ENCODE results near the gene RNPEP.
"Not testable (repeated sequence)": the region's sequence is repeated elsewhere in the genome, so short reads cannot be mapped to it uniquely, and the experiment has no call there.

The RNPEP gene

DNA sequence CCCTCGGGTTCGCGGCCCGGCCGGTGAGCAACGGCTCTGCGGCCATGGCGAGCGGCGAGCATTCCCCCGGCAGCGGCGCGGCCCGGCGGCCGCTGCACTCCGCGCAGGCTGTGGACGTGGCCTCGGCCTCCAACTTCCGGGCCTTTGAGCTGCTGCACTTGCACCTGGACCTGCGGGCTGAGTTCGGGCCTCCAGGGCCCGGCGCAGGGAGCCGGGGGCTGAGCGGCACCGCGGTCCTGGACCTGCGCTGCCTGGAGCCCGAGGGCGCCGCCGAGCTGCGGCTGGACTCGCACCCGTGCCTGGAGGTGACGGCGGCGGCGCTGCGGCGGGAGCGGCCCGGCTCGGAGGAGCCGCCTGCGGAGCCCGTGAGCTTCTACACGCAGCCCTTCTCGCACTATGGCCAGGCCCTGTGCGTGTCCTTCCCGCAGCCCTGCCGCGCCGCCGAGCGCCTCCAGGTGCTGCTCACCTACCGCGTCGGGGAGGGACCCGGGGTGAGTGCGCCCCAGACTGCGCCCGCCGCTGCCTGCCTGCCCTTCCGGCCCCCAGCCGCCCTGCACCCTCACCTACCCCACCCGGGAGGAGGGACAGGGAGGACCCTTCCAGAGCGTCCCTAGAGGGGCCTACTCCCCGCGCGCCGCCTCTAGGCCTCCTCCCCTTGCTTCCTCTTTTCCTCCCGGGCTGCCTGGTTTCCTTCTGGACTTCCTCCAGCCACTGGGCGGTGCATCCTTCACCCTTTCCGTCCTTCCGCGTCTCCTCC is at the start of gene RNPEP:
TSS of gene RNPEP (plus strand) at position 26 of the 757 bp plus-strand sequence. CDS start at position 45, 19 bp downstream.
- peak; percentile 47 for DNase-seq

DNA sequence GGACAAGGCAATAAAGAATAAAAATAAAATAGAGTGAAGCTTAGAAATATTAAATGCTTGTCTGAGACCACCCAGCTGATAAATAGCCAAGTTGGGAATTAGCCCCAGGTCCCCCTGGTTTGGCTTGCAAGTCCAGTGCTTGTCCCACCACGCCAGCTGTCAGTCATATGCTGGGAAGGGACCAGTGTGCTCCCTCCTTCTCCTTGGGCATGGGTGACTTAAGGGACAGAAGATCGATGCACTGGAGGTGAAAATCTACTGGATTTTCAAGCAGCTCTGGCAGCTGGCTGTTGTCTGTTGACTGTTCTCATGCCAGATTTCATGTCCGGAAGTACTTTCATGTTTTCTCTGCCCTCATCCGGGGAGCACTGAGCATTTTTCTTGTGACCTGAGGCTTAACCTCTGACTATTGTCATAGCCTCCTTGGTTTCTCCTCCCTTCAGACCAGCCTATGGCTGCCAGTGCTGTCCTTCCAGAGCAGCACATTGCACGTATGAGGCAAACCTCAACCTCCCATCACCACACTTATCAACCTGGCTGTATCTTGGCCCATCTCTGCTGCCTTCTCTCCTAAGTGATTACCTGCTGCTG is 48.5 kb upstream of the RNPEP start:
- no peak for DNase-seq

DNA sequence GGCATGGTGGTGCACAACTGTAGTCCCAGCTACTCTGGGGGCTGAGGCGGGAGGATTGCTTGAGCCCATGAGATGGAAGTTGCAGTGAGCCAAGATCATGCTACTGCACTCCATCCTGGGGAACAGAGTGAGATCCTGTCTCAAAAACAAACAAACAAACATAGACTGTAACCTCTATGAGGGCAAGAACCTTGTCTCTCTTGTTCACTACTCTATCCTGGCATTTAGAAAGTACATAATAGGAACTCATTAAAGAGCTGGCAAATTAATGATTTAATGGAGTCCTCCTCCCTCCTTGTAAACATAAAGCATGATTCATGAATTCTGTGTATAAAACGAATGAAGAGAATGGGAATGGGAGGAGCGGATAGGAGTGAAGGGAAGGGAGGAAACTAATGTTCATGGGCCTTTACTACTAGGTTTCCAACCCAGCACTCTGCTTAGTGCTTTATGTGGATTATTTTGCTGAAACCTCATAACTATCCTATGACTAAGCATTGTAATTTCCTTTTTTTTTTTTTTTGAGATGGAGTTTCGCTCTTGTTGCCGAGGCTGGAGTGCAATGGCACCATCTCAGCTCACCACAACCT is 44.7 kb upstream of the RNPEP start:
- no peak for DNase-seq

DNA sequence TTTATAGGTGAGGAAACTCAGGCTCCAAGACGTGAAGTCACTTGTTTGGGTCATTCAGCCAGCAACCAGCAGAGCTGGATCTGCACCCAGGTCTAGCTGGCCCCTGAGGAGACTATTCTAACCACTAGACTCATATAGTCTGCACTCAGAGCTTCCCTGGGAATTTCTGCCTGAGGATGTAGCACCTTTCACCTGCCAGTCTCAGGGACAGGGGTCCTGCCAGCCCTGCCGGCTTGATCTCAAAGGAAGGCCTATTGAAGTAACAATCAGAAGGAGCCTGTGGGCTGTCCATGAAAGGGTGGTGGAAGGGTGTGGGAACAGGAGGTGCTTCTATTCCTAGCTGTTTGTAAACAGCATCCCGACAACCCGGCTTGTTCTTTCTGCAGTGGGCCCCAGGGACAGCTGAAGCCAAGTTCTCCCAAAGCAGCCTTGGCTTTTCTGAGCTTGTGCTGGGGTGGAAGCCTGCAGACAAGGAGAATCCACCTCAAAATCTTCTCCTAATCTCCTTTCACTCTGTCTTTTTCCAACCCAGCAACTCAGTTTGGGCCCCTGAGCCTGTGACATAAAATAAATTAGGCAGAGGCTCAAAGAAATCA is 43.9 kb upstream of the RNPEP start:
- DNase-seq: no peak

DNA sequence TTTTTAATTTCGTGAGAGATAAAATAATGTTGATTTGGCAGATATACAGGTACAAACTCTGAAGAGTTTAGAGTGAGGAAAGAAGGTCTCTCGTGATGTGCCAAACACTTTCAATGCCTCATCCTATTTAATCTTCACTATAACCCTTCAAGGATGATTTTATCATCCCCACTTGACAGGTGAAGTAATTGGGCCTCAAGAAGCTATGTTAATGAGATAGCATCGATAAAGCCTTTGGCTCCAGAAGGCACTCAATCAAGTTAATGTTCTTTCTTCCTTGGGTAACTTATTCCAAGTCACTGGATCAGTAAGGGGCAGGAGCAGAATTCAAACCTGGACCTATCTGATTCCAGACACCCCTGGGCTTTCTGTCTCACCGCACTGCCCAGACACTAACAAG is 43.3 kb upstream of the RNPEP start:
- DNase-seq: no peak

DNA sequence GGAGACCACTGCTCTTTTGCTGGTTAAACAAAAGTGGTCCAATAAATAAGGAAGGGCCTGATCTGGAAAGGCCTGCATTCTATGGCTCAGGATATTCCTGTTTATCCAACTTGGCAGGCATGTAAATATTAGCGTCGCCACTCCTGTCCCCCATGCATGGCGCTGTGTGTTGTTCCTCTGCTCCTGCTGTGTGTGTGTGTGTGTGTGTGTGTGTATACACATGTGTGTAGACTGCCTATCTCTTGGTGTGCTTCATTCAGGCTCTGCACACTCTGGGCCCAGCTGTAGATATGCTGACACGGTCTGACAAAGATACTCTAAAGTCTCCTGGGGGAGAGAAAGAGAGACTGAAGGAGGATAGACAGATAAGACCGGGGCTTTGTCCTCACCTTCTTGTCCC is 42.9 kb upstream of the RNPEP start:
- DNase-seq: no peak

- DNase-seq: not testable (repeated sequence)
These were observed 42.1 kb upstream of the RNPEP start for GRCh38 chr1:201940316-201940715.

- DNase-seq: no peak
These were observed 40.9 kb upstream of the RNPEP start for GRCh38 chr1:201941420-201942128.

GRCh38 chr1:201942129-201942495 is 40.3 kb upstream of the RNPEP start:
- no peak for DNase-seq

DNA sequence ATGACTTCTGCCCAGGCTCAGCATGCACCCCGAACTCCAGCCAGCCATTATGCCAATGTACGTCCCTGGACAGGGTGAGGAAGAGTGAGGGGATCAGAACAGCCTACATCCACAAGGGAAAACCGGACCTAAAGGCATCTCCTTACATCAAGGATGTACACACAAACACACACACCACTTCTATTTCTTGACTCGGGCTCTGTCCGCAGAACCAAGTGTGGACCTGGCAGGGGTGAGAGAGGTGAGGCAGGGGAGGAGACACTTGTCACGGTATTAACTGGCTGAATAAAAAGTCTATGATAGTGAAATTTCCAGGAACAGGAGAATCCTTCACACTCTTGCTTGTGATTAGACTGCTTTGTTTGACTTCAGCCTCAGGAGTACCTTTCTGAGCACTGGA is 38.4 kb upstream of the RNPEP start:
- DNase-seq: no peak

- DNase-seq: no peak
These were observed 37.8 kb upstream of the RNPEP start for GRCh38 chr1:201944639-201945038.

- DNase-seq: no peak
These were observed 37.3 kb upstream of the RNPEP start for GRCh38 chr1:201945157-201945556.

DNA sequence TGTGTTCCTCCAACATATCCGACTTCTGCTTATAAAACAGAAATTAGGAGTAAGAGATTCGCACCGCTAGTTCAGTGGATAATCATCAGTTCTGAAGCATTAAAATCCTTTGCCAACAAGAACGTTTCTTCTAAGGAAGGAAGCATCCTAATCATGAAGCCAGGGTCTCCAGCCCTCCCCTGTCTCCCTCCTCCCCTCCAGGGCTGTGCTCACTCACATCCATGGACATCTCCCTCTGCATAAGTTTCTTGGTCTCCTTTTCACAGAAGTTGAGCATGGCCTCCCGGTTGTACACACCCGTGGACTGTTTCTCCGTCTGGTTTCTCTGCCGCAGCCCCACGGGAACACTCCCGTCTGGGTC is 36.6 kb upstream of the RNPEP start:
- DNase-seq: no peak

- DNase-seq: no peak
These were observed 36.1 kb upstream of the RNPEP start, which contains the start of gene LMOD1 for GRCh38 chr1:201946224-201946908. TSS of gene LMOD1 (minus strand) at chr1:201946548. CDS start at chr1:201946340, 208 bp downstream.

DNA sequence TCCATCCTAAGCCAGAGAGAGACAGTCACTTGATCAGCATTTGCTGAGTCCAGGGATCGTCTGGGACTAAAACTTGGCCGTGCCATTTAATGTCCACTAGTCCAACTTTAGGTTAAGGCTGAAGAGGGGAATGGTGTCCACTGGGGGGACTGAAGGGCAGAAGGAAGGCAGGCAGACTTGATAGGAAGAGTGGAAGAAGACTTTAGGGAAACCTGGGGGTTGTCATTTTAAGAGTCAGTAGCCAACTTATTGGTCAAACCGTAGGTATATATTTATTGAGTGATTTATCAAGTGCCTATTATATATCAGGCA is 34.8 kb upstream of the RNPEP start:
- no peak for DNase-seq

DNA sequence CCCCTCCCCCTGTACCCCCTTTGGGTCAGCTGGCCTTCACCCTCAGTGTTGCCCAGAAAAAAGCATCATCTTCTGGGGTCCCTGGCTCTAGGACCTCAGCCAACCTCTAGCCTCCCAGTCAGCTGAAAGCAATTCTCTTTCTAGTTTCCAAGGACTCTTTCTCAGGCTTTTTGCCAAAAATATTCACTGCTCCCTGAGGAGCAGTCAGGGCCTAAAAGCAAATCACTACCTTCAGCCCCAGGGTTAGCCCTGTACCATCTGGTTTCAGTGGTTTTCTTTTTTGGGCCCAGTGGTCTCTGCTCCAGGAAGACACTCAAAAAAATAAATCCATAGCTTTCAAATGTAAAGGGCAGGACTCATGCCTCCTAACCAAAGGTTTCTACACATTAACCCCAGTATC is 33.0 kb upstream of the RNPEP start:
- no peak for DNase-seq

DNA sequence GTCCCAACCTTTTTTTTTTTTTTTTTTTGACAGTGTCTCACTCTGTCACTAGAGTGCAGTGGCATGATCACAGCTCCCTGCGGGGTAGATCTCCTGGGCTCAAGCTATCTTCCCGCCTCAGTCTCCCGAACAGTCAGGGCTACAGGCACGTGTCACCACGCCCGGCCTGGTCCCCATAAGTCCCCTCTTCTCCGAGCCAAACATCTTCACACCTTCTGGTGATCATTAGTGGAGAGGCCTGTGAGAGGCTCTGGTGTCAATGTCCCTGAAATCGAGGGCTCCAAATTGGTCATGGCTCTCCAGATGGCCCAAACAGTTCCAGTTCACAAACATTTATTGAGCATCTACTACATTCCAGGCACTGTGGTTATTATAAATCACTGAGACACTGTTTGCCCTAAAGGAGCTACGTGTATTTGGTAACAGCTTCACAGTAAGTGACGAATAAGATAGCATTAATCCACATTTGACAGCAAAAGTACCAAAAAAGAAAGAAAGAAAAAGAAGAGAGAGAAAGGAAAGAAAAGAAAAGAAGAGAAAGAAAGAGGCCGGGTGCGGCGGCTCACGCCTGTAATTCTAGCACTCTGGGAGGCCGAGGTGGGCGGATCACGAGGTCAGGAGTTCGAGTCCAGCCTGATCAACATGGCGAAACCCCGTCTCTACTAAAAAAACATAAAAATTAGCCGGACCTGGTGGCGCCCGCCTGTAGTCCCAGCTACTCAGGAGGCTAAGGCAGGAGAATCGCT is 28.0 kb upstream of the RNPEP start:
- DNase-seq: no peak

DNA sequence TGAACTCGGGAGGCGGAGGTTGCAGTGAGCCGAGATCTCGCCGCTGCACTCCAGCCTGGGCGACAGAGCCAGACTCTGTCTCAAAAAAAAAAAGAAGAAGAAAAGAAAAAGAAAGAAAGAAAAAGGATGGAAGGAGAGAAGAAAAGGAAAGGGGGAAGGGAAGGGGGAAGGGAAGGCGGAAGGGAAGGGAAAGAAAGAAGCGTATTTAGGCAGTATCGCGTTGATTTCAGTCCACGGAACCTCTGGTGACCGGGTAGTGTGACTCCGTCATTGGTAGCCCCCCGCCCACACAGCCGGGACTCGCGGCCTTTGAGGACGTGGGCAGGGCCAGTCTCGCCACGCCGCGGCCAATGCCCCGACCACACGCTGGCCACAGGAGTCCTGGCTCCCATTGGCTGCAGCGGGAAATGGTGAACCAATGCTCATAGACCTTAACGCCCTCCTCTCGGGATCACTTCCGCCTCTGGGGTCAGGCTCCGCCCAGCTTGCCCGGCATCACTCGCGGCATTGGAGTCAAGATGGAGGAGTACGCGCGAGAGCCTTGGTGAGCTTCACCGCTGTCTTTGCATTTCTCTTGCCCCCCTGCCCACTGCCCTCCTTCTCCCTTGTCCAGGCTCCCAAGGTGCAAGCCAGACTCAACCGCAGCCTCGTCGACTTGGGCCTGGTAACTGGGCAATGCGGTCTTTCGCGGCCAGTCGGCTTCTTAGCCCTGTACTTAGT is 27.3 kb upstream of the RNPEP start, which contains the start of gene TIMM17A:
TSS of gene TIMM17A (plus strand) at position 495 of the 720 bp plus-strand sequence. CDS start at position 519, 24 bp downstream.
- DNase-seq: peak; percentile 94

DNA sequence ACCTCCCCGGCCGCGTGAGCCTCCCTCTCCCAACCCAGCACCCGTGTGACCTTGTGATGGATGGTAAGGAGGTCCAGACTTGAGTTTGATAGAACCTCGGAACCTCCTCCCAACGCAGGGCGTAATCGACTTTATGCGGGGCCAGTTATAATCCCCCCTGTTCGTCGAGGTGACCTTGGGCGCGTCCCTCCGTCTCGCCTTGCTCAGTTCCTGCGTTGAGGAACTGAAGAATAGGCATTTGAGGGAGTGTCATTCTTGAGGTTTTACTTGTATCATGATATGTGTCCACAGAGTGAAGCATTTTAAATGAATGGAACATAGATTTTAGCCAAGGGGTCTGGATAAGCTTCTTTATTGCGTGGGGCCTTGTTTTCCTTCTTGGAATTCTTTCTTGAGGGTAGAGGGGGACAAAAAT is 26.7 kb upstream of the RNPEP start:
- DNase-seq: no peak

DNA sequence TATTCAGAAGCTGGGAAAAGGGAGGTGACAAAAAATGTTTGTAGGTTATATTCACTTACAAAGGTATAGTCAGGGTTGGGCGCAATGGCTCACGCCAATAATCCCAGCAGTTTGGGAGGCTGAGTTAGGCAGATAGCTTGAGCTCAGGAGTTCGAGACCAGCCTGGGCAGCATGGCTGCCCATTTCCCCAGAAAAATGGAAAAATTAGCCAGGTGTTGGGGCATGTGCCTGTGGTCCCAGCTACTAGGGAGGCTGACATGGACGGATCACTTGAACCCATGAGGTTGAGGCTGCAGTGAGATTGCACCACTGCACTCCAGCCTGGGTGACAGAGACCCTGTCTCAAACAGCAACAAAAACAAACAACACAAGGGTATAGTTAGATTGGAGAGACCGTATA is 24.1 kb upstream of the RNPEP start:
- no peak for DNase-seq

DNA sequence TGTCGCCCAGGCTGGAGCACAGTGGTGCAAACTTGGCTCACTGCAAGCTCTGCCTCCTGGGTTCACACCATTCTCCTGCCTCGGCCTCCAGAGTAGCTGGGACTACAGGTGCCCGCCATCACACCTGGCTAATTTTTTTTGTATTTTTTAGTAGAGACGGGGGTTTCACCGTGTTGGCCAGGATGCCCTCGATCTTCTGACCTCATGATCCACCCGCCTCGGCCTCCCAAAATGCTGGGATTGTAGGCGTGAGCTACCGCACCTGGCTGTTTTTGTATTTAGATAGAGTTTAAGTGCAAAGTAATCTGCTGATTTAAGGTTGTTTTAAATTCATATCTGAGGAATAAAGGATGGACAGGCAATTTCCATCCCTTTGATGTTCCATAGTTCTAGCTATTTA is 20.1 kb upstream of the RNPEP start:
- DNase-seq: not testable (repeated sequence)

Measured in stimulated activated naive CD4-positive, alpha-beta T cell treated with Interleukin-2 at 50 U/mL for 16 hours (primary cell).